Measurements from ENCODE around the gene SLC12A9.

DNA sequence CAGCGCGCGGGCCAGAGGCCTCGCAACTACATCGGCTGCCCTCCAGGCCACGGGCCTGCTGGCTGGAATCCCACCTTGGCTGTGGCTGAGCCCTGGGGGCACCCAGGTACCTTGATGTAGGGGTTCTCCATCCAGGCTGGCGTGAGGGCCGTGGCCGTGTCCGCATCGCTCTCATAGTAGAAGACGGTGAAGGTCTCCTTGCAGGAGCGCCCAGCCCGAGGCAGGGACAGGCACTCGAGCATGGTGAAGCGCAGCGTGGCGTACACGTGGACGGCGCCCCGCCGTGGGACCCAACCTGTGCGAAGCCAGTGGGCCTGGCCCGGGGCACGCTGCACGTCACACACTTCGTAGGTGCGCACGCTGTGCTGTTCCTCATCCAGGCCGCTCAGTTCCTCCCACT, 29.0 kb upstream of the SLC12A9 start:
- TF ChIP-seq, protein P1, sequence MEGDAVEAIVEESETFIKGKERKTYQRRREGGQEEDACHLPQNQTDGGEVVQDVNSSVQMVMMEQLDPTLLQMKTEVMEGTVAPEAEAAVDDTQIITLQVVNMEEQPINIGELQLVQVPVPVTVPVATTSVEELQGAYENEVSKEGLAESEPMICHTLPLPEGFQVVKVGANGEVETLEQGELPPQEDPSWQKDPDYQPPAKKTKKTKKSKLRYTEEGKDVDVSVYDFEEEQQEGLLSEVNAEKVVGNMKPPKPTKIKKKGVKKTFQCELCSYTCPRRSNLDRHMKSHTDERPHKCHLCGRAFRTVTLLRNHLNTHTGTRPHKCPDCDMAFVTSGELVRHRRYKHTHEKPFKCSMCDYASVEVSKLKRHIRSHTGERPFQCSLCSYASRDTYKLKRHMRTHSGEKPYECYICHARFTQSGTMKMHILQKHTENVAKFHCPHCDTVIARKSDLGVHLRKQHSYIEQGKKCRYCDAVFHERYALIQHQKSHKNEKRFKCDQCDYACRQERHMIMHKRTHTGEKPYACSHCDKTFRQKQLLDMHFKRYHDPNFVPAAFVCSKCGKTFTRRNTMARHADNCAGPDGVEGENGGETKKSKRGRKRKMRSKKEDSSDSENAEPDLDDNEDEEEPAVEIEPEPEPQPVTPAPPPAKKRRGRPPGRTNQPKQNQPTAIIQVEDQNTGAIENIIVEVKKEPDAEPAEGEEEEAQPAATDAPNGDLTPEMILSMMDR (IDR thresholded peaks at IDR 0.05; ENCODE audit: low read depth, low read length, poor library complexity, severe bottlenecking) = no peak
- TF ChIP-seq EZH2phosphoT487 (IDR thresholded peaks at IDR 0.05; ENCODE audit: borderline replicate concordance, low read length) = no peak
